ENCODE results near the gene CNTNAP2. TPM values are rescaled to one million over a fixed set of nuclear protein-coding genes. Genes with fewer than 3 reads are reported as not detected.
"Not testable (repeated sequence)": the region's sequence is repeated elsewhere in the genome, so short reads cannot be mapped to it uniquely, and the experiment has no call there.

The CNTNAP2 gene
- total RNA-seq, 2 experiments from 2014 or later: not detected

DNA sequence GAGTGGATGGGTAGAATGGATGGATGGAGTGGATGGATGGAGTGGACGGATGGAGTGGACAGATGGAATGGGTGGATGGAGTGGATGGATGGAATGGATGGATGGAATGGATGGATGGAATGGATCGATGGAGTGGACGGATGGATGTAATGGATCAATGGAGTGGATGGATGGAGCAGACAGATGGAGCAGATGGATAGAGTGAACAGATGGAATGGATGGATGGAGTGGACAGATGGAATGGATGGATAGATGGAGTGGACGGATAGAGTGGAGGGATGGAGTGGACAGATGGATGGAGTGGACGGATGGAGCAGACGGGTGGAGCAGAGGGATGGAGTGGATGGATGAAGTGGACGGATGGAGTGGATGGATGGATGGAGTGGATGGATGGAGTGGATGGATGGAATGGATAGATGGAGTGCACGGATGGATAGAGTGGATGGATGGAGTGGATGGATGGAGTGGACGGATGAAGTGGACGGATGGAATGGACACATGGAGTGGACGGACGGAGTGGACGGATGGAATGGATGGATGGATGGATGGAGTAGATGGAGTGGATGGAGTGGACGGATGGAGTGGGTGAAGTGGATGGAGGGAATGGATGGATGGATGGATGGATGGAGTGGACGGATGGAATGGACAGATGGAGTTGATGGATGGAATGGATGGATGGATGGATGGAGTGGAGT lies 2213.7 kb downstream of the CNTNAP2 start:
- ChIA-PET CTCF (no interaction called here), POLR2A (no interaction called here)

DNA sequence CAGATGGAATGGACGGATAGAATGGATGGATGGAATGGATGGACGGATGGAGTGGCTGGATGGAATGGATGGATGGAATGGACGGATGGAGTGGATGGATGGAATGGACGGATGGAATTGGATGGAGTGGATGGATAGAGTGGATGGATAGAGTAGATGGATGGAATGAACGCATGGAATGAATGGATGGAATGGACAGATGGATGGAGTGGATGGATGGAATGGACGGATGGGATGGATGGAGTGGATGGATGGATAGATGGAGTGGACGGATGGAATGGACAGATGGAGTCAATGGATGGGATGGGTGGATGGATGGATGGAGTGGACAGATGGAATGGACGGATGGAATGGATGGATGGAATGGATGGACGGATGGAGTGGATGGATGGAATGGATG lies 2214.2 kb downstream of the CNTNAP2 start:
- ChIA-PET CTCF (no interaction called here), POLR2A (no interaction called here)

DNA sequence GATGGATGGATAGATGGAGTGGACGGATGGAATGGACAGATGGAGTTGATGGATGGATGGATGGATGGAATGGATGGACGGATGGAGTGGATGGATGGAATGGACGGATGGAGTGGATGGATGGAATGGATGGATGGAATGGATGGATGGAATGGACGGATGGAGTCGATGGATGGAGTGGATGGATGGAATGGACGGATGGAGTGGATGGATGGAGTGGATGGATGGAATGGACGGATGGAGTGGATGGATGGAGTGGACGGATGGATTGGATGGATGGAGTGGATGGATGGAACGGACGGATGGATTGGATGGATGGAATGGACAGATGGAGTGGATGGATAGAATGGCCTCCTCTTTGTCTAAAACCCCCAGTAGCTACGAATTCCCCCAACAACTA lies 2214.9 kb downstream of the CNTNAP2 start:
- POLR2A ChIA-PET: not testable (repeated sequence)

GRCh38 chr7:148332191-148333186 lies 2215.9 kb downstream of the CNTNAP2 start:
- CTCF ChIA-PET: no interaction called here
- POLR2A ChIA-PET: no interaction called here

More for the DNA sequence above, 2214.9 kb downstream of the CNTNAP2 start:
- CTCF ChIA-PET: not testable (repeated sequence)

GRCh38 chr7:148334441-148334956 lies 2217.9 kb downstream of the CNTNAP2 start:
- ChIA-PET CTCF (no interaction called here), POLR2A (no interaction called here)

- ChIA-PET POLR2A (no interaction called here), CTCF (no interaction called here)
Observed at GRCh38 chr7:148334959-148335577, 2218.5 kb downstream of the CNTNAP2 start.

- CTCF ChIA-PET: no interaction called here
- POLR2A ChIA-PET: no interaction called here
Observed at GRCh38 chr7:148335790-148336189, 2219.2 kb downstream of the CNTNAP2 start.

DNA sequence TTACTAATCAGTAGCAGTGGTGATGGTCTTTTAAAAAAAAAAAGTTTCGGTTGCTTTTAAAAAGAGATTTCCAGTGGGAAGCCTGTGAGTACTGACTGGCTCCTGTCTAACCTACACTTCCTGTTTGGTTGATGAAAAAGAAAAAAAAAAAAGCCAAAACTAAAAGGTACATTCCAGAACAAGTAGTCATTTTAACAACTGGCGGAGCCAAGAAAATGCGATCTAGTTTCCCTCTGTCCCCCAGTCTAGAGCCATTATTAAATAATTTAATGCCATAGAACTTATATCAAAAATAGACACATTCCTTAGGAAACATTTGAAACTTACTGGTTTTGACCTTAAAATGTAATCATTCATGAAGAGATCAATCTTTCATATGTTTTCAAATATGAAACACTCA lies 2219.8 kb downstream of the CNTNAP2 start:
- POLR2A ChIA-PET: no interaction called here

GRCh38 chr7:148337246-148337965 lies 2220.8 kb downstream of the CNTNAP2 start:
- CTCF ChIA-PET: no interaction called here
- POLR2A ChIA-PET: no interaction called here

More for the DNA sequence above, 2219.8 kb downstream of the CNTNAP2 start:
- CTCF ChIA-PET: no interaction called here

GRCh38 chr7:148337995-148338747 lies 2221.6 kb downstream of the CNTNAP2 start:
- ChIA-PET CTCF (no interaction called here), POLR2A (no interaction called here)

DNA sequence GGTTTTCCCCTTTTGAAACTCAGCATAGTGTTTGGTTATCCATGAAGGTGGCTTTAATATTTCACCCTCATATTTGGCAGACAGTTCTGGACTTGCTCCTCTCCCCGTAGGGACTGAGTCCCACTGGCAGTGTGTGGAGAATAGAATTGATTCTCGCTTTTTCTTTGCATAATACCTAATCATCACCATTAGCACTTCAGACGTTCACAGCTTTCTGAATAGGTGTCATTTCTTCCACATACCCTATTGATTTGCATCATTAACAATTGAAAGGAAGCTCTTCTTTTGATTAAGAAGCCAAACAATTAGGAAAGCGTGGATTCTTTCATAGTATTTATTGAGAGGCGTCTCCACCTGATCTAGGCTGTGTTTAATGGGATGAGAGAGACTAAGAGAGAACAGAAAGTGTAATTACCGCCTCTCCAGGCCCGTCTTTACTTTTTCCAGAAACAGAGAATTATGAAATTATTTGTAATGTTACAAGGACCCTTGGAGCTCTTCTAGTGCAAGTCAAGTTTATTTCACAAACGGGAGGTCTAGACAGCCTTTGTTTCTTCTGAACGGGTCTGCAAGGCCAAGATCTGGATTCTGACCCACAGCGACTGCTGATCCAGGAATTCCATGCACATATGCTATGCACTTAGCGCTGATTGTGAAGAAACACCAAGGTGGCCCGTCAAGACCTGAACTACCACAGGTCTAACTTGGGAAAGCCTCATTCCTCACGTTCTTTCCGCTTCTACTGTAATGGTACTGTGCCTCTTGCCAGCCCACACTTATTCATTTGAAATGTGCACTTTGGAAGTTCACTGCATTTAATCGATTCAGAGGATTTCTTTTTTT lies 2224.1 kb downstream of the CNTNAP2 start:
- CTCF ChIA-PET: no interaction called here
- POLR2A ChIA-PET: no interaction called here

DNA sequence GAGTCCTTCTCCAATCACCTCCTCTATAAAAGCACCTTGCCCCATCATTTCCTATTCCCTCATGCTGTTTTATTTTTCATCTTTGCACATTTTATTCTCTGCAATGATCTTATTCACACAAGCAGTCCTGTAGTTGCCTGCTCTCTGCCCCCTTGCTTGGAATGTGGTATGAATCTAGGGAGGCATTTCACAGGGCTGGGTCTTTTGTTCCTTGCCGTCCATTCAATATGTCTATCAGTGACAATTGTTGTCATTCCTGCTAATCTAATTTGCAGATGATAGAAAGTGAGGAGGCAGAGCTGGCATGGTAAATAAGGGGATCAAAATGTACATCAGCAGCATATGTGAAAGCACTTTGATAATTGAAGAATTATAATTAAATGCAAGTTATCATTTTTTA lies 2227.8 kb downstream of the CNTNAP2 start:
- POLR2A ChIA-PET: no interaction called here
- CTCF ChIA-PET: no interaction called here

DNA sequence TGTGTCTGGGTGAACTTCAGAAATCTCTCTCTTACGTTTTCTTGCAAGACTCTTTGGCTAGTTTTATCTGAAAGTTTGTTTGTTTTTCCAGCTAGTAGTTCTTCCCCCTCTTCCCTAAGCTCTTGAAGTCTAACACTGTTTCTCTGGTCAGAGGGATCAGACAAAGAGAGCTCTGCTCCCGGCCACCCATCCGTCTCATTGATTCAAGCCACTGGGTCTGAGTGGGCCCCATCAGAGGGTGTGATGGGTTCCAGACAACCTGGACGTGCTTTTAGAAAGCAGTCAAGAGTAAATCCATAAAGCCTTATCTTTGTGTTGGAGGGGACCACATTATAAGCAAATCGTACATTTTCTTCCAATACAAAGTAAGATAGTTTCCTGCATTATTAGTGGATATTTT lies 2231.4 kb downstream of the CNTNAP2 start:
- ChIA-PET POLR2A (no interaction called here), CTCF (no interaction called here)

GRCh38 chr7:148348466-148348865 lies 2231.9 kb downstream of the CNTNAP2 start:
- POLR2A ChIA-PET: no interaction called here
- CTCF ChIA-PET: no interaction called here

GRCh38 chr7:148356303-148356702 lies 2239.7 kb downstream of the CNTNAP2 start:
- POLR2A ChIA-PET: no interaction called here
- CTCF ChIA-PET: no interaction called here

GRCh38 chr7:148362541-148362940 lies 2245.9 kb downstream of the CNTNAP2 start:
- POLR2A ChIA-PET: no interaction called here
- CTCF ChIA-PET: no interaction called here

DNA sequence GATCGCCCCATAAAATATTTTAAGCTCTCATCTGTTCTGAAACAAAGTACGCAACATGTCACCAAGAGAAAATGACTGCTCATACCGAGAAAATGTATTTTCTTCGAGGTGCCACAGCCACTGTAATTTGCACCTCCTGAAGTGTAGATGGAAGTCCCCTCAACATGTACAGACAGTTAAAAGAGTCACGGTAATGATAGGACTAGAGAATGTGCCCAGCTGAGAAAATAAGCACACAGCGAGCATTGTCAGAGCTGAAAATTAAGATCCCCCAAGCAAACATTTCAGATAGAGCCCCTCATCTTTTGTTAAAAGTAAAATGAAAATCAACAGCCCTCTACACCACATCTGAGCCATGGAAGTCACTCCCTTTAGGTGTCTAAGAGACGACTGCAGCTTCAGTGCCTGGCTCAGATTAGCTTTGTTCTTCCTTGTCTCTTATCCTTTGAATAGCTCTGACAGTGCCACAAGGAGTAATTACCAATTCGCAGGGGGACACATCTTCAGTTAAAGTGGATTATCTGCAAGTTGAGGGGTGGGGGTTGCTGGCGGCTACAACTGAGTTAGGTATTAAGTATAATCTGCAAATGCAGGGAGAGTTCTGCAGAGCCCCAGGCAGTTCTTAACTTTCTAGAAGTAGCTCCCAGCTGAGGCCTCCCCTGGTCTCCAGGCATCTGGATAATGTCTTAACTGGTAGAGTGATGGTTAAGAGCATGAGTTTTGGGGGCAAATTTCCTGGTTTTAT lies 2251.3 kb downstream of the CNTNAP2 start:
- POLR2A ChIA-PET: no interaction called here
- CTCF ChIA-PET: interaction anchor here (1.1 kb wide), 1 partner anchor 87 kb away, joined by 5 read pairs; no protein-coding TSS in a partner anchor

DNA sequence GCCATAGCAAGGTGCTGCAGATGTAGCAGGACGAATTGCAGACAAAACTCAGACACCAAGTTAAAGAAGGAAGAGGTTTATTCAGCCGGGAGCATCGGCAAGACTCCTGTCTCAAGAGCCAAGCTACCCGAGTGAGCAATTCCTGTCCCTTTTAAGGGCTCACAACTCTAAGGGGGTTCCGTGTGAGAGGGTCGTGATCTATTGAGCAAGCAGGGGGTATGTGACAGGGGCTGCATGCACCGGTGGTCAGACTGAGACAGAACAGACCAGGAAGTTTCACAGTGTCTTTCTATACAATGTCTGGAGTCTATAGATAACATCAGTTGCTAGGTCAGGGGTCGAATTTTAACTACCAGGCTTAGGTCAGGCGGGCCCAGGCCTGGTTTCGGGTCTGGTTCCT lies 2252.0 kb downstream of the CNTNAP2 start:
- CTCF ChIA-PET: interaction anchor here (1.1 kb wide), 1 partner anchor 87 kb away, joined by 5 read pairs; no protein-coding TSS in a partner anchor
- POLR2A ChIA-PET: no interaction called here

Measured in activated CD8-positive, alpha-beta memory T cell treated with anti-CD3 and anti-CD28 coated beads for 36 hours (primary cell).